Activated B cell treated with CpG ODN at 0.5 μM for 24 hours (primary cell): ENCODE measurements around the gene IRAK2. TPM values are rescaled to one million over a fixed set of nuclear protein-coding genes. Genes with fewer than 3 reads are reported as not detected.

Experiments used
- ATAC-seq: fragments of 200-7000 bp; cut with Tn5 transposase; one replicate; pipeline ENCODE4 v1.10.0; 2021; ENCODE audit warnings: low read depth, mild to moderate bottlenecking, moderate library complexity
- CTCF ChIA-PET: fragments of 350-600 bp; sonication (Branson Sonifier 250); formaldehyde crosslinking; loops from one replicate; lab custom pipeline; 2021; ENCODE audit warnings: antibody characterized with exemption; lab: Charles Lee
- POLR2A ChIA-PET: fragments of 350-600 bp; sonication (Branson Sonifier 250); formaldehyde crosslinking; loops from one replicate; lab custom pipeline; 2021; ENCODE audit warnings: antibody characterized with exemption; lab: Charles Lee
- DNase-seq: peaks from one replicate; pipeline ENCODE4 v3.0.0; 2022
- H3K27ac Mint-ChIP-seq: one replicate; pipeline ENCODE4 v1.8.0; 2020; ENCODE audit warnings: mixed read lengths
- H3K27me3 Mint-ChIP-seq: one replicate; pipeline ENCODE4 v1.8.0; 2021; ENCODE audit warnings: mixed read lengths
- H3K36me3 Mint-ChIP-seq: one replicate; pipeline ENCODE4 v1.8.0; 2021; ENCODE audit warnings: low read depth, mixed read lengths
- H3K4me1 Mint-ChIP-seq: one replicate; pipeline ENCODE4 v1.8.0; 2021; ENCODE audit warnings: mixed read lengths
- H3K4me3 Mint-ChIP-seq: one replicate; pipeline ENCODE4 v1.8.0; 2020; ENCODE audit warnings: mild to moderate bottlenecking, mixed read lengths
- H3K9me3 Mint-ChIP-seq: one replicate; pipeline ENCODE4 v1.8.0; 2020; ENCODE audit warnings: mixed read lengths
- intact Hi-C: fragments of 100-400 bp; cut with micrococcal nuclease; formaldehyde crosslinking; loops from one replicate; pipeline ENCODE4 v1.15.1; 2024
- total RNA-seq: library from RNA; stranded (reverse); gene quantifications from 2 replicates; pipeline ENCODE4 v1.2.3, GENCODE V29; 2022
- TF ChIP-seq, protein P1 (sequence below): fragments of 200-600 bp; IDR thresholded peaks from one replicate; pipeline ENCODE4 v1.8.0; 2022; ENCODE audit warnings: antibody characterized with exemption, mild to moderate bottlenecking

The IRAK2 gene
- total RNA-seq, 1 donor from 2014 or later, result 8.6 TPM

DNA sequence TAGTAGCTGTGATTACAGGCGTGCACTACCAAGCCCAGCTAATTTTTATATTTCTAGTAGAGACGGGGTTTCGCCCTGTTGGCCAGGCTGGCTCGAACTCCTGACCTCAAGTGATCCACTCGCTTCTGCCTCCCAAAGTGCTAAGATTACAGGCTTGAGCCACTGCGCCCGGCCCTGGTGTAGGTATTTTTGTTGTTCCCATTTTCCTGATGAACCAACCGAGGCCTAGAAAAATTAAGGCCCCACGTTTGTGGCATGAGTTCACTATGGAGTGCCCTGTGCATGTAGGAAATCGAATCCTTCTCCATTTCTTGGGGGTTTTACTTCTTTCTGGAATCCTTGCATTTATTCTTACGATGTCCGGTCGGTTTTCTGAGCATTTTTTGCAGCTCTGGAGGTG is 69.3 kb downstream of the IRAK2 start:
- H3K27me3 Mint-ChIP-seq, result no peaks in the 10 kb centered on the region
- intact Hi-C loops, result no loop called here
- POLR2A ChIA-PET, result interaction anchor here (1.0 kb wide), 1 partner anchor 92 kb away, joined by 6 read pairs; no protein-coding TSS in a partner anchor
- no peak overlapping the region for H3K4me3 Mint-ChIP-seq
- no peaks in the 10 kb centered on the region for H3K9me3 Mint-ChIP-seq
- no peak for ATAC-seq
- peaks cover 5% of the 10 kb centered on the region for H3K4me1 Mint-ChIP-seq
- TF ChIP-seq, protein P1, sequence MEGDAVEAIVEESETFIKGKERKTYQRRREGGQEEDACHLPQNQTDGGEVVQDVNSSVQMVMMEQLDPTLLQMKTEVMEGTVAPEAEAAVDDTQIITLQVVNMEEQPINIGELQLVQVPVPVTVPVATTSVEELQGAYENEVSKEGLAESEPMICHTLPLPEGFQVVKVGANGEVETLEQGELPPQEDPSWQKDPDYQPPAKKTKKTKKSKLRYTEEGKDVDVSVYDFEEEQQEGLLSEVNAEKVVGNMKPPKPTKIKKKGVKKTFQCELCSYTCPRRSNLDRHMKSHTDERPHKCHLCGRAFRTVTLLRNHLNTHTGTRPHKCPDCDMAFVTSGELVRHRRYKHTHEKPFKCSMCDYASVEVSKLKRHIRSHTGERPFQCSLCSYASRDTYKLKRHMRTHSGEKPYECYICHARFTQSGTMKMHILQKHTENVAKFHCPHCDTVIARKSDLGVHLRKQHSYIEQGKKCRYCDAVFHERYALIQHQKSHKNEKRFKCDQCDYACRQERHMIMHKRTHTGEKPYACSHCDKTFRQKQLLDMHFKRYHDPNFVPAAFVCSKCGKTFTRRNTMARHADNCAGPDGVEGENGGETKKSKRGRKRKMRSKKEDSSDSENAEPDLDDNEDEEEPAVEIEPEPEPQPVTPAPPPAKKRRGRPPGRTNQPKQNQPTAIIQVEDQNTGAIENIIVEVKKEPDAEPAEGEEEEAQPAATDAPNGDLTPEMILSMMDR, result no peak
- H3K27ac Mint-ChIP-seq, result no peak overlapping the region
- H3K36me3 Mint-ChIP-seq, result peaks cover 48% of the 10 kb centered on the region
- DNase-seq, result no peak
- CTCF ChIA-PET, result no interaction called here

DNA sequence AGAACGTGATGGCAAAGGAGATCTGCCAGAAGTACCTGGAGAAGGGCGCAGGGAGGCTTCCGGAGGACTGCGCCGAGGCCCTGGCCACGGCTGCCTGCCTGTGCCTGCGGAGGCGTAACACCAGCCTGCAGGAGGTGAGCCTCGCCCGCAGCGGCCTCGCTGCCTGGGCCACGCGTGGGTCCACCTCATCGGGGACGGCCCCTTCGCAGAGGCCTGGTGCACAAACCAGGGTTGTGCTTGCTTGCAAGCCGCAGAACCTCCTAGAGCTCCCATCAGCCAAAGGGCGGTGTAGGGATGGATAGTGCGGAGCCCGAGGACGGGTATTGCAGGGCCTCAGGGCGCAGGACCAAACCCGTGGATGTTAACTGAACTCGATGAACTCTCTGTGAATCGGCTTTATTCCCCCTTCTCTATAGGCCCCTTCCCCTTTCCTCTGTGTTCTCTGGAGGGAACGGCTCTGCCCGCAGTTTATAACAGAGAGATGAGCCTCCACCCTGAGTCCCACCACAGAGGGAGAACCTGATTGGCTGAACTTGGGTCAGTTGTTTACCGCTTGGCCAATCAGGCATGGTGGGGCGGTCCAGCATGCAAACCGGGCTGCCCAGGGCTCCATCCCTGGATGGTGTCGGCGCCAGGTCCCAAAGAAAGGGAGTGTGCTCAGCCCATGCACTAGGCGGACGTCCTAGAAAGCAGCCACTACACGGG is 70.0 kb downstream of the IRAK2 start:
- Mint-ChIP-seq H3K36me3 (peaks cover 50% of the 10 kb centered on the region), H3K27ac (no peak overlapping the region), H3K4me1 (peaks cover 5% of the 10 kb centered on the region), H3K9me3 (no peaks in the 10 kb centered on the region), H3K4me3 (no peak overlapping the region), H3K27me3 (no peaks in the 10 kb centered on the region)
- ChIA-PET CTCF (no interaction called here), POLR2A (interaction anchor here (1.0 kb wide), 1 partner anchor 13 kb away, joined by 3 read pairs; the partner anchor contains the start of gene TATDN2)
- DNase-seq, result no peak
- no peak for ATAC-seq
- TF ChIP-seq, protein P1, result no peak
- intact Hi-C loops, result no loop called here

DNA sequence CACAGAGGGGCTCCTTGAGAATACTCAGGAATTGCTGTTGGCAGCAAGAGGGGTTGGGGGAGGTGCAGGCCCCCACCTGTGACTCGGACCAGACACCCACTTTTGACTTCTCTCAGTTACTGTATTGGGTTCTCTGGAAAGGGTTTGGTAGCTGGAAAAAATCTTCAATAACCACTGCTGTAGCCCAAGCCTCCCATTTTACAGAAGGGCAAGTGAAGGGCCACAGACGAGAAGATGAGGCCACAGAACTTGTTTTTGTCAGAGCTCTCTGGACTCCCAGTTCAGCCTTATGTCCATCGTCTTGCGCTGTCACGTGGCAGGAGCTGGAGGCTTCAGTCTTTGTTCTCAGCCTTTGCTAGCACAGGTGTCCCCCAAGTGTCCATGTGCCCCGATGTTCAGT is 70.8 kb downstream of the IRAK2 start:
- H3K4me1 Mint-ChIP-seq, result peaks cover 5% of the 10 kb centered on the region
- no peak for DNase-seq
- ChIA-PET CTCF (no interaction called here), POLR2A (interaction anchor here (1.0 kb wide), 1 partner anchor 13 kb away, joined by 3 read pairs; the partner anchor contains the start of gene TATDN2)
- no peaks in the 10 kb centered on the region for H3K27me3 Mint-ChIP-seq
- H3K9me3 Mint-ChIP-seq, result no peaks in the 10 kb centered on the region
- no peak overlapping the region for H3K4me3 Mint-ChIP-seq
- peaks cover 51% of the 10 kb centered on the region for H3K36me3 Mint-ChIP-seq
- intact Hi-C loops, result no loop called here
- no peak overlapping the region for H3K27ac Mint-ChIP-seq
- TF ChIP-seq, protein P1, result no peak
- ATAC-seq, result no peak

GRCh38 chr3:10238345-10239183 is 73.8 kb downstream of the IRAK2 start:
- DNase-seq (no peak), ATAC-seq (no peak)
- CTCF ChIA-PET, result interaction anchor here (0.5 kb wide), 1 partner anchor 204 kb away, joined by 3 read pairs; no protein-coding TSS in a partner anchor
- TF ChIP-seq, protein P1, result no peak
- Mint-ChIP-seq H3K9me3 (no peaks in the 10 kb centered on the region), H3K27ac (peak overlapping the region; percentile 7), H3K4me1 (peaks cover 5% of the 10 kb centered on the region), H3K4me3 (no peak overlapping the region), H3K27me3 (no peaks in the 10 kb centered on the region), H3K36me3 (peaks cover 60% of the 10 kb centered on the region)
- intact Hi-C loops, result no loop called here
- POLR2A ChIA-PET, result no interaction called here

DNA sequence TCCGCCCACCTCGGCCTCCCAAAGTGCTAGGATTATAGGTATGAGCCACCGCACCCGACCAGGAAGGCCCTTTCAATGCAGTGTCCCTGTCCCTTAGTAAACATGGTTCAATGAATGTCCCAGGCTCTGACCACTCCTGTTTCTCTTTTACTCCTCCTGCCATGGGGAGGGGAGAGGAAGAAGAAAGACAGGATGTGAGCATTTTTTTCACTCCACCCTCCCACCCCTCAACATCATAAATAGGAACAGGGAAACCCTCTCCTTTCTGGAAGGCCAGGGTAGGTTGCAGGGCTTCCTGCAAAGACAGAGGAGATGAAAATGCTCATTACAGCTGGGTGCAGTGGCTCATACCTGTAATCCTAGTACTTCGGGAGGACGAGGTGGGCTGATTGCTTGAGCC is 76.1 kb downstream of the IRAK2 start:
- Mint-ChIP-seq H3K9me3 (peaks cover 11% of the 10 kb centered on the region), H3K4me3 (no peak overlapping the region), H3K36me3 (peaks cover 55% of the 10 kb centered on the region), H3K4me1 (peaks cover 5% of the 10 kb centered on the region), H3K27me3 (no peaks in the 10 kb centered on the region), H3K27ac (no peak overlapping the region)
- TF ChIP-seq, protein P1, result no peak
- ChIA-PET POLR2A (no interaction called here), CTCF (no interaction called here)
- intact Hi-C loops, result no loop called here
- DNase-seq (no peak), ATAC-seq (no peak)
